Karpas-422 (cell line): Measurements from ENCODE around the gene PTH1R. TPM values are rescaled to one million over a fixed set of nuclear protein-coding genes. Genes with fewer than 3 reads are reported as not detected.

ENCODE experiments used
- DNase-seq: peaks from one replicate; pipeline ENCODE4 v3.0.0-alpha.2; 2015
- H2AFZ ChIP-seq: fragments of 200-600 bp; sonication (generic); 2 replicates; pipeline ENCODE4 v1.6.1; 2014; ENCODE audit warnings: antibody characterized with exemption, low read length, mixed read lengths
- H3K27ac ChIP-seq: fragments of 200-600 bp; sonication (generic); 2 replicates; pipeline ENCODE4 v1.5.1; 2014; ENCODE audit warnings: mild to moderate bottlenecking, low read length, moderate library complexity
- H3K27me3 ChIP-seq: fragments of 200-600 bp; sonication (generic); 2 replicates; pipeline ENCODE4 v1.6.1; 2014; ENCODE audit warnings: low read length, mixed read lengths
- H3K36me3 ChIP-seq: fragments of 200-600 bp; sonication (generic); 2 replicates; pipeline ENCODE4 v1.6.1; 2014; ENCODE audit warnings: low read length, mixed read lengths; ENCODE audit not compliant: insufficient read depth
- H3K4me1 ChIP-seq: fragments of 200-600 bp; sonication (generic); 2 replicates; pipeline ENCODE4 v1.6.1; 2014; ENCODE audit warnings: mild to moderate bottlenecking, low read length, mixed read lengths
- H3K4me2 ChIP-seq: fragments of 200-600 bp; sonication (generic); 2 replicates; pipeline ENCODE4 v1.6.1; 2014; ENCODE audit warnings: low read length, low read depth, mild to moderate bottlenecking; ENCODE audit not compliant: poor library complexity, severe bottlenecking
- H3K4me3 ChIP-seq: fragments of 200-600 bp; sonication (generic); 2 replicates; pipeline ENCODE4 v1.5.1; 2014; ENCODE audit warnings: mild to moderate bottlenecking, antibody characterized with exemption, low read length, mixed read lengths
- H3K79me2 ChIP-seq: fragments of 200-600 bp; sonication (generic); 2 replicates; pipeline ENCODE4 v1.6.1; 2014; ENCODE audit warnings: mild to moderate bottlenecking, low read length, mixed read lengths
- H3K9ac ChIP-seq: fragments of 200-600 bp; sonication (generic); 2 replicates; pipeline ENCODE4 v1.6.0; 2014; ENCODE audit warnings: low read length
- H3K9me2 ChIP-seq: fragments of 200-600 bp; sonication (generic), shearing (Covaris generic); replicated peaks from 2 replicates; pipeline ENCODE4 v1.6.0; 2014; ENCODE audit warnings: mild to moderate bottlenecking, low read length, moderate library complexity; ENCODE audit not compliant: insufficient read depth
- H3K9me3 ChIP-seq: fragments of 300-700, 200-600 bp; sonication (generic); 2 replicates; pipeline ENCODE4 v1.6.1; 2014; ENCODE audit warnings: low read length, mixed read lengths
- H4K20me1 ChIP-seq: fragments of 200-600 bp; sonication (generic); 2 replicates; pipeline ENCODE4 v1.6.1; 2014; ENCODE audit warnings: mild to moderate bottlenecking, antibody characterized with exemption, low read length, low read depth; ENCODE audit not compliant: insufficient read depth
- total RNA-seq: library from RNA; depleted of rRNA; stranded (reverse); fragments of >200 nt; shearing (Covaris generic); gene quantifications from 2 replicates; pipeline ENCODE4 v1.2.3, GENCODE V29; 2014; ENCODE audit warnings: low replicate concordance

The PTH1R gene
- total RNA-seq, 1 experiment from 2014 or later, result not detected

DNA sequence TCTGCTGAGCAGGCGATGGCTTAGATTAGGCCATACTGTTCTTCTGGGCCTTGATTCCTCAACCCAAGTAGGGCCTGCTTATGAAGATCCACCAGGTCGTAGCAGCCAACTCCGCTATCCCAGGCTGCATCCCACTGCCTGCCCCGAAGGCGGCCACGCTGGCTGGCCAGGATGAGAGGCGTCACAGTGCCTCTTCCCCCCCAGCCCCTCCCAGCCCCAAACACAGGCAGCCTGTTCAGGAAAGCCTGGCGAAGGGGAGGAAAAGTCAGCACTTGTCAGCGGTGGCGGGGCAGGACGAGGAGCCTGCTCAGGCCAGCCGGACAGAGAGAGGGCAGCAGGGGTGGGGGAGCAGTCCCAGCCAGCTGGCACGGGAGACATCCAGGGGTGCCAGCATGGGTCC lies 11.2 kb downstream of the PTH1R start:
- no peak overlapping the region for H3K27ac ChIP-seq
- no peaks in the 10 kb centered on the region for H4K20me1 ChIP-seq
- no peaks in the 10 kb centered on the region for H3K36me3 ChIP-seq
- no peak overlapping the region for H3K9ac ChIP-seq
- H3K79me2 ChIP-seq, result no peaks in the 10 kb centered on the region
- no peaks in the 10 kb centered on the region for H3K27me3 ChIP-seq
- no peak overlapping the region for H3K4me2 ChIP-seq
- H3K9me2 ChIP-seq, result no peaks in the 10 kb centered on the region
- no peak overlapping the region for H3K4me3 ChIP-seq
- H2AFZ ChIP-seq, result no peak overlapping the region
- no peaks in the 10 kb centered on the region for H3K9me3 ChIP-seq
- no peak for DNase-seq
- H3K4me1 ChIP-seq, result no peaks in the 10 kb centered on the region

GRCh38 chr3:46889381-46890110 lies 12.0 kb downstream of the PTH1R start:
- no peak overlapping the region for H3K27ac ChIP-seq
- no peaks in the 10 kb centered on the region for H3K4me1 ChIP-seq
- no peaks in the 10 kb centered on the region for H3K9me2 ChIP-seq
- no peaks in the 10 kb centered on the region for H4K20me1 ChIP-seq
- H3K9ac ChIP-seq, result no peak overlapping the region
- H3K79me2 ChIP-seq, result no peaks in the 10 kb centered on the region
- no peak for DNase-seq
- H3K36me3 ChIP-seq, result no peaks in the 10 kb centered on the region
- H3K4me2 ChIP-seq, result no peak overlapping the region
- H3K4me3 ChIP-seq, result no peak overlapping the region
- H2AFZ ChIP-seq, result no peak overlapping the region
- H3K9me3 ChIP-seq, result no peaks in the 10 kb centered on the region
- no peaks in the 10 kb centered on the region for H3K27me3 ChIP-seq

DNA sequence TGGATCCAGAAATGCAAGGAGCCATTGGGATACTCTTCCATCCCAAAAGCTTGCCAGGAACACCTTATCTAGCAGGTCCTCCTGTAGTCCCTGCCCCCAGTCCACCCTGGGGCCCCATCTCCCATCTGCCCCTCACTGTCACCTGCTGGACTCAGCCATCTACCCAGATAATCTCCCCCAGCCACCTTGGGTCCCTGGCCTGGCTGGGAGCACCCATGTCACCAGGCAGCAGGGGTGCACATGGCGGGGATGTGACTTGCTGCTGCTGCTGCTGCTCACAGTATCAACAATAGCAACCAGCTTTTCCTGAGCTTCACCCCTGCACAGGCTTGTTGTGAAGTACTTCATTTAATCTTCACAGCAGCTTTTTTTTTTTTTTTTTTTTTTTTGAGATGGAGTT lies 12.6 kb downstream of the PTH1R start:
- no peak for DNase-seq
- H3K27me3 ChIP-seq, result no peaks in the 10 kb centered on the region
- H3K9me3 ChIP-seq, result no peaks in the 10 kb centered on the region
- no peak overlapping the region for H3K4me2 ChIP-seq
- H4K20me1 ChIP-seq, result no peaks in the 10 kb centered on the region
- H3K4me1 ChIP-seq, result no peaks in the 10 kb centered on the region
- no peaks in the 10 kb centered on the region for H3K79me2 ChIP-seq
- no peak overlapping the region for H3K4me3 ChIP-seq
- H3K9ac ChIP-seq, result no peak overlapping the region
- no peaks in the 10 kb centered on the region for H3K9me2 ChIP-seq
- no peak overlapping the region for H3K27ac ChIP-seq
- H2AFZ ChIP-seq, result no peak overlapping the region
- no peaks in the 10 kb centered on the region for H3K36me3 ChIP-seq

- no peak overlapping the region for H3K4me2 ChIP-seq
- 0 out of 2 replicates have a peak, but pooled peaks cover 6% of the 10 kb centered on the region for H4K20me1 ChIP-seq
- H2AFZ ChIP-seq, result no peak overlapping the region
- H3K4me3 ChIP-seq, result no peak overlapping the region
- H3K9me3 ChIP-seq, result no peaks in the 10 kb centered on the region
- no peaks in the 10 kb centered on the region for H3K9me2 ChIP-seq
- no peak overlapping the region for H3K9ac ChIP-seq
- H3K4me1 ChIP-seq, result no peaks in the 10 kb centered on the region
- H3K27me3 ChIP-seq, result no peaks in the 10 kb centered on the region
- H3K79me2 ChIP-seq, result no peaks in the 10 kb centered on the region
- H3K27ac ChIP-seq, result no peak overlapping the region
- no peaks in the 10 kb centered on the region for H3K36me3 ChIP-seq
- DNase-seq, result no peak
Observed at GRCh38 chr3:46891132-46891531, 13.6 kb downstream of the PTH1R start.

DNA sequence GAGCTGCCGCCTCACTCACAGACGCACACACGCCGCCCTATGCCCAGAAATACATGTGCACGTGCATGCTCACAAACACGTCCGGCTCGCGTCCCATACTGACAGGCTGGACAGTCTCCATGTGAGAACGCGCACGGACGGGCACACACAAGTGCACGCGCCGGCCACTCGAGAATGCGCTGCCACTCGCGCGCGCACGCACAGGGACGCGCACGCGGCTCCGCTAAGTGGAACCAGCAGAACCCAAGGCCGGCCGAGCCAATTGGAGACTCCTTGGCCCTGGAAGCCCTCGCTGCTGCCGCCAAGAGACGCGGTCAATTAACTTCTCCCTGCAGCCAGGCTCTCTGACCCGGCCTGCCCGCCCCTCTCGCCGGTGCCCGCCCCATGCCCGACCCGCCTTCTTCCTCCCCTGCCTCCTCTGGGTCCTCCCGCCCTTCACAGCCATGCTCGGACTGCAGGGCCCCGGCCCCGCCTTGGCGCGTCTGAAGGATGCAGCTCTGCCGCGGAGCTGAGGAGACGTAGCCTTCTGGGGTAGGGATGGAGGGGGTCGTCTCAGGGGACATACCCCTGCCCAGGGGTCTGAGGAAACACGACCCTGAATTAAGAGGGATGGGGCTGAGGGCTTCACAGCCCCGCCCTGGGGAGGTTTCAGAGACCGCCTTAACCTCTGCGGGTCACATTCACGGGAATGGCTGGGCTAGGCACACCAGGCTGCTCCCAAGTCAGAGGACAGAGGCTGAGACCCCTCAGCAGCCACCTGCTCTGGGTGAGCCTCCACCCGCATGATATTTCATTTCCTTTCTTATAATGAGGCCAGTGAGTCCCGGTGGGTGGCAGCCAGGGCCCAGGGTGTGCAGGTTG lies 15.0 kb downstream of the PTH1R start:
- Histone ChIP-seq H4K20me1 (0 out of 2 replicates have a peak, but pooled peaks cover 6% of the 10 kb centered on the region), H3K4me3 (no peak overlapping the region), H3K9me2 (no peaks in the 10 kb centered on the region), H3K79me2 (no peaks in the 10 kb centered on the region), H3K4me2 (no peak overlapping the region), H3K9me3 (no peaks in the 10 kb centered on the region), H2AFZ (no peak overlapping the region), H3K27me3 (no peaks in the 10 kb centered on the region), H3K27ac (no peak overlapping the region), H3K9ac (no peak overlapping the region), H3K36me3 (no peaks in the 10 kb centered on the region), H3K4me1 (no peaks in the 10 kb centered on the region)
- DNase-seq, result no peak

DNA sequence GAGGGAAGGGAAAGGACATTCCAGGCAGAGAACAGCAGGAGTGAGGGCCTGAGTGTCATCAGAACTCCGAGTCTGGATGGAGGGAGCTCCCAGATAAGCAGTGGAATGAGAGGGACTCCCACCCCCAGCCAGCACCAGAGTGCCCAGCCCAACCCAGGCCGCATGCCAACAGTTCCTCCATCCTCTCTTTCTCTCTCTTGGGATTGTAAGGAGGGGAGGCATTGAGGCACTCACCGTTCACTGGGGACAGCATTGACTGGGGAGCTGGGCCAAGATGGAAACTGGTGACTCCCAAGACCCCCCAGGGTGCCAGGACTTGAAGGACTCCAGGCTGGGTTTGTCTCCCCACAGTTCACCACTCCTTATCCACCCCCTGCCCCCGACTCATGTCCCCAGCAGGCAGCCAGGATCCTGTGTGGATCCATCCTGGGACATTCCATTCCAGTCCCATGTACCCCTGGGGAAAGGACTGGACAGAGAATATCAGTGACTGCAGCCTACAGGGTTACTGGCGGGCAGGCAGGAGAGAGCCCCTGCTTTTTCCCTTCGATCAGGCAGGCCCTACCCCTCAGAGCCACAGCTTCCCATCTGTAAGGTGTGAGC lies 15.7 kb downstream of the PTH1R start:
- no peaks in the 10 kb centered on the region for H3K4me1 ChIP-seq
- no peak overlapping the region for H2AFZ ChIP-seq
- H3K36me3 ChIP-seq, result no peaks in the 10 kb centered on the region
- H4K20me1 ChIP-seq, result 0 out of 2 replicates have a peak, but pooled peaks cover 6% of the 10 kb centered on the region
- no peak for DNase-seq
- no peak overlapping the region for H3K4me2 ChIP-seq
- no peak overlapping the region for H3K9ac ChIP-seq
- no peaks in the 10 kb centered on the region for H3K9me3 ChIP-seq
- no peak overlapping the region for H3K27ac ChIP-seq
- no peaks in the 10 kb centered on the region for H3K79me2 ChIP-seq
- H3K27me3 ChIP-seq, result no peaks in the 10 kb centered on the region
- H3K4me3 ChIP-seq, result no peak overlapping the region
- no peaks in the 10 kb centered on the region for H3K9me2 ChIP-seq

- DNase-seq, result no peak
- H3K27me3 ChIP-seq, result no peaks in the 10 kb centered on the region
- H3K4me2 ChIP-seq, result no peak overlapping the region
- no peak overlapping the region for H2AFZ ChIP-seq
- H4K20me1 ChIP-seq, result 0 out of 2 replicates have a peak, but pooled peaks cover 6% of the 10 kb centered on the region
- no peaks in the 10 kb centered on the region for H3K9me3 ChIP-seq
- H3K4me1 ChIP-seq, result no peaks in the 10 kb centered on the region
- H3K4me3 ChIP-seq, result no peak overlapping the region
- no peaks in the 10 kb centered on the region for H3K36me3 ChIP-seq
- H3K9me2 ChIP-seq, result no peaks in the 10 kb centered on the region
- no peaks in the 10 kb centered on the region for H3K79me2 ChIP-seq
- no peak overlapping the region for H3K27ac ChIP-seq
- no peak overlapping the region for H3K9ac ChIP-seq
Observed at GRCh38 chr3:46893763-46894162, 16.2 kb downstream of the PTH1R start.

GRCh38 chr3:46894256-46894655 lies 16.7 kb downstream of the PTH1R start:
- Histone ChIP-seq H3K36me3 (no peaks in the 10 kb centered on the region), H3K4me2 (no peak overlapping the region), H3K27me3 (no peaks in the 10 kb centered on the region), H3K4me1 (no peaks in the 10 kb centered on the region), H3K9ac (no peak overlapping the region), H2AFZ (no peak overlapping the region), H3K79me2 (no peaks in the 10 kb centered on the region), H3K9me2 (no peaks in the 10 kb centered on the region), H3K9me3 (no peaks in the 10 kb centered on the region), H4K20me1 (0 out of 2 replicates have a peak, but pooled peaks cover 6% of the 10 kb centered on the region), H3K4me3 (no peak overlapping the region), H3K27ac (no peak overlapping the region)
- DNase-seq, result no peak
